ENCODE data around the gene PPFIA3.
"Not testable (repeated sequence)": the region's sequence is repeated elsewhere in the genome, so short reads cannot be mapped to it uniquely, and the experiment has no call there.

Gene PPFIA3

DNA sequence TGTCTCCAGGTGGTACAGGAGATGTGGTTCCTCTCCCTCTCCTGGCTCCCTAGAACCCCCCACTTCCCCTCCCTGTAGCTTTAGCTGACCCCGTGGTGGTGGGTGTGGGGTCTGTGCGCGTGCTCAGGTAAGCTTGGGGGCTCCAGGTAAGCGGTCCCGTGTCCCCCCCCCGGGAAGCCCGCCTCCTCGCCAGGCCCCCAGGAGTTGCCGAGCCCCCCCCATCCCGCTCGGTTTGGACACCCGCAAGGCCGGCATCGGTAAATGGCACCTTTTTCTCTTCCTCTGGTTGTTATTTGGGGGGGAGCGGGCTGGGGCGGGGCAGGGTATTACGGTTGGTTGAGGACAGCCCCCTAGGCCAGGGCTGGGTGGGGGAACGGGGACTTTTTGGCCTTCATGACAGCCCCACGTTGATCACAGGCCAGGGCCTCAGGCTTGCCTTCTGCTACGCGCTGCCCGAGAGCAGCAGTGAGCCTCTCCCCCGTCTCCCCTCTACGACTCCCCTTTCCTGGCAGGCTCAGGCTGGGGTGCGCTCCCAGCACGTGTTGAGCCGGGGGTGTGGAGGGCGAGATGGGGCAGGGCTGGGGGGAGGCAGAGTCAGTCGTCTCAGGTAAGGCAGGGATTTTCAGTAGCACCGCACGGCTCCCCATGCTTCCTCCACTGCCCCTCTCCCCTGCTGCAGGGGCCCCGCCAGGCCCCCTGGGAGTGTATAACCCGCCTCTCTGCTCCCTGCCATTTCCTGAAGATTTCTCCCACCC lies 15.8 kb upstream of the PPFIA3 start:
- DNase-seq, result no peak

DNA sequence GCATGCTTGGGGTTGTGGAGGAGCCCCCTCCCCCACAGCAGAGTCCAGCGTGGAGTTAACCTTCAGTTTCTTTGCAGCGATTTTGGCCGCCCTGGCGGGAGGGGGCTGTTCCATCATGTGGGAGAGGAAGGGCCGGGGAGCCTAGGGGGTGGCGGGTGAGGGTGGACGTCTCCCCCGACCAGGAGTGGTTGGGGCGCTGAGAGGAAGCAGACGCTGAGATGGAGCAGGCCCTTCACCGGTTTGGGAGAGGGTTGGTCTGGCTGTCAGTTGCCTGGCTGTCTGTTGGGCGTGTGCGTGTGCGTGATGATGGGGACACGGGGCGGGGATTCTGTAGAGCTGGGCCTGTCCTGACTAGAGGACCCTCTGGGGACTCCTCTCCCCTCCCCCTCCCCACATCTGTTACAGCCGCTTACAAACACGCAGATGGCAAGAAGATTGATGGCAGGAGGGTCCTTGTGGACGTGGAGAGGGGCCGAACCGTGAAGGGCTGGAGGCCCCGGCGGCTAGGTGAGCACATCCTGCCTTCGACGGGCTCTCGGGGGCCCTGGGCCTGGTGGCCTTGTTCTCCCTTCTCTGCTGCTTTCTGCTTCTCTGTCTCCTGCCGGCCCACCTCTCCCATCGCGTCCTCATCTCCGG lies 15.0 kb upstream of the PPFIA3 start:
- no peak for DNase-seq

DNA sequence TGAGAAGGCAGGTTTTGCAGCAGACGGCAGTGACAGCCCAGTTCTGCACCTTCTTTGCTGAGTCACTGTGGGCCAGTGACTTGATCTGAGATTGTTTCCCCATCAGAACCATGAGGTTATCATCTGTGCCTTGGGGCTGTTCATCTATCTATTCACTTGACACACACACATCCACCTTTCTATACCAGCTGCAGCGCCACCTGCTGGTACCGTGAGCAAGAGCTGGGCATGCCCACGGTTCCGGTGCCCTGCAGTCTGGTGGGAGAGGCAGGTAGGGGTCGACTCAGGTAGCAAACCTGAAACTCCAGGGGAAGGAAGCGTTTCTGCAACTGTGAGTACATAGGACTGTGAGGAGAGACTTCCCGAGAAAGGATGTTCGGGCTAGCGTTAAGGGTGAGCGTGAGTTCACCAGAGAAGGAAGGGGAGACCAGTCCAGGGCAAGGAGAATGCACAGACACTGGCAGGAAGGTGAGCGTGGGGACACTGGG lies 12.7 kb upstream of the PPFIA3 start:
- peak; percentile 77 for DNase-seq

DNA sequence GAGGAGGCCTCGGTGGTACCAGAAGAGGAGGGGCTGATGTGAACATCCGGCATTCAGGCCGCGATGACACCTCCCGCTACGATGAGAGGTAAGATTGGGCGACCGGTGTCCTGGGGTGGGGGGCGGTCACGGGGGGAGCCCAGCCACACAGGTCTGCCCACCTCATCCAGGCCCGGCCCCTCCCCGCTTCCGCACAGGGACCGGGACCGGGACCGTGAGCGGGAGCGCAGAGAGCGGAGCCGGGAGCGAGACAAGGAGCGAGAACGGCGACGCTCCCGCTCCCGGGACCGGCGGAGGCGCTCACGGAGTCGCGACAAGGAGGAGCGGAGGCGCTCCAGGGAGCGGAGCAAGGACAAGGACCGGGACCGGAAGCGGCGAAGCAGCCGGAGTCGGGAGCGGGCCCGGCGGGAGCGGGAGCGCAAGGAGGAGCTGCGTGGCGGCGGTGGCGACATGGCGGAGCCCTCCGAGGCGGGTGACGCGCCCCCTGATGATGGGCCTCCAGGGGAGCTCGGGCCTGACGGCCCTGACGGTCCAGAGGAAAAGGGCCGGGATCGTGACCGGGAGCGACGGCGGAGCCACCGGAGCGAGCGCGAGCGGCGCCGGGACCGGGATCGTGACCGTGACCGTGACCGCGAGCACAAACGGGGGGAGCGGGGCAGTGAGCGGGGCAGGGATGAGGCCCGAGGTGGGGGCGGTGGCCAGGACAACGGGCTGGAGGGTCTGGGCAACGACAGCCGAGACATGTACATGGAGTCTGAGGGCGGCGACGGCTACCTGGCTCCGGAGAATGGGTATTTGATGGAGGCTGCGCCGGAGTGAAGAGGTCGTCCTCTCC lies 11.5 kb upstream of the PPFIA3 start:
- DNase-seq, result no peak

DNA sequence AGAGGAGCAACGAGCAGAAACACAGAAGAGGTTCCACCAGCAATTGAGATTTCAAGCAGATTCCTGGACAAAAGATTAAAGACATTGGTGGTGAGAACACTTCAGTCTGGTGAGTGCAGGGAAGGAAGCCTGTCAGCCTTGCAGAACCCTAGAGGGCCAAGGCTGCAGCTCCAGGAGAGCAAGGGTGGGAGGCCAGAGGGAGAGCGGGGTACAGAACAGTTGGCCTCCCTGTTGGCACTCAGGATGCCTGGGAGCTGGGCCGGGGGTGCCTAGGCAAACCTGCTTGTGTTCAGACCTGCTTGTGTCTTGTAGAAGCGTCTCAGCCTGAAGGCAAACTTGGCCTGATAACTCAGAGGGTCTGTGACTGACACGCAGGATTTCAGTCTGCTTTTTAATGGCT lies 10.3 kb upstream of the PPFIA3 start:
- no peak for DNase-seq

DNA sequence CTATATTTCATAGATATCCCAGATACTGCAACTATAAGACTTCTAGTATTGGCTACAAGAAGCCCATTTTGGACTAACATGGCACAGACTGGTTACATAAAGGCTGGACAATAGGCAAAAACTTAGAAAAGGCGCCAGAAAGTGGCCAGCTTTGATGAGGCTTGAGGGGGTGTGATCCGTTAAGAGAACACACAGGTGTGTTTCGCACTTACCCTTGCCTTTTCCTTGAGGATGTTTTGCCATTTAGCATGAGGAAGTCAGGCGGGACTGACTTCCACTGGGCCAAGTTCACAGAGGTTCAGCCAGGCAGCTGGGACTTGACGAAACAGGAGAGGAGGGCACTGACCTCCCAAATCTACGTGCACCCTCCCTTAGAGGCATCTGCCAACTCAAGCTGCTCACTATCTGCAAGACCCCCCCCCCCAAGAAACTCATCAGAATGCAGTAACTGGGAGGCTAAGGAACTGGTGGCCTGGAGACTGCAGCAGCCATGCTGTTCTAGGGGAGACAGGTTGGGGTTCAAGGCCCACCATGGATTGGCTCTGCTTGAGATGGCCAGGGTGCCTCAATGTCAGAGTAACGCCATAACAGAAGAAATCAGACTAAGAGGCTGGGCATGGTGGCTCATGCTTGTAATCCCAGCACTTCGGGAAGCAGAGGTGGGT lies 9.6 kb upstream of the PPFIA3 start:
- no peak for DNase-seq

DNA sequence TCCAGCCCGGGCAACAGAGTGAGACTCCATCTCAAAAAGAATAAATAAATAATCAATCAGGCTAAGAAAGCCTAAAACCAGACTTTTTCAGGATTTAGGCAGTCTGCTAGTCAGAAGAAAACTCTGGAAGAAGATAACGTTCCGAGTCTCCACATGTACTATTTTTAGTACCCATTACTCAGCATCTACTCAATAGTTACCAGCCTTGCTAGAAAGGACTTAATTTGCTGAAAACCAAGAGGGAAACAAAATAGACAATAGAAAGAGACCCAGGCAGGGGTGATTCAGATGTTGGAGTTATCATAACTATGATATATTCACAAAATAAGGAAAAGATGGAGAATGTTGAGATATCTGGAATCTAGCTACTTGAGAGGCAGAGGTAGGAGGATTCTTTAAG lies 8.8 kb upstream of the PPFIA3 start:
- no peak for DNase-seq

DNA sequence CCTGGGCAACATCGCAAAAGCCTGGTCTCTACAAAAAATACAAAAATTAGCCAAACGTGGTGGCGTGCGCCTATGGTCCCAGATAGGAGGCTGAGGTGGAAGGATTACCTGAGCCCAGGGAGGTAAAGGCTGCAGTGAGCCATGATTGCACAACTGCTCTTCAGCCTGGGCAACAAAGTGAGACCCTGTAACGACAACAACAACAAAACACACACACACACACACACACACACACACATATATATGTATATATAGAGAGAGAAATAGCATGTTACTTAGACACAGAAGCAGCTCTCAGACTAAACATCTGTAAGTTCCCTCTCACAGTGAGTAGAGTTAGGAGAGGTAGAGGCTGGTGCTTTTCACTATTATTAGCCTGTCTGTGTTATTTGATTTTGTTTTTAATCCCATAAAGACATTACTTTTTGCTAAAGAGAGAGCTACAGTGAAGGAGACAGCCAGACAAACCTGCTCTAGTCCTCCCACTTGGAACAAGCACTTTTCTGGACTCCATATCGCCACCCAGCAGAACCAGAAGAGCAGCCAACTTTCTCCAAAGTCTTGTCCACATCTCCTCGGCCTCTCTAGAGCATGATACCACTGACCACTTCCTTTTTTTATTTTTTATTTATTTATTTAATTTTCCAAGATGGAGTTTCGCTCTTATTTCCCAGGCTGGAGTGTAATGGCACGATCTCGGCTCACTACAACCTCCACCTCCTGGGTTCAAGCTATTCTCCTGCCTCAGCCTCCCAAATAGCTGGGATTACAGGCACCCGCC lies 7.9 kb upstream of the PPFIA3 start:
- no peak for DNase-seq

DNA sequence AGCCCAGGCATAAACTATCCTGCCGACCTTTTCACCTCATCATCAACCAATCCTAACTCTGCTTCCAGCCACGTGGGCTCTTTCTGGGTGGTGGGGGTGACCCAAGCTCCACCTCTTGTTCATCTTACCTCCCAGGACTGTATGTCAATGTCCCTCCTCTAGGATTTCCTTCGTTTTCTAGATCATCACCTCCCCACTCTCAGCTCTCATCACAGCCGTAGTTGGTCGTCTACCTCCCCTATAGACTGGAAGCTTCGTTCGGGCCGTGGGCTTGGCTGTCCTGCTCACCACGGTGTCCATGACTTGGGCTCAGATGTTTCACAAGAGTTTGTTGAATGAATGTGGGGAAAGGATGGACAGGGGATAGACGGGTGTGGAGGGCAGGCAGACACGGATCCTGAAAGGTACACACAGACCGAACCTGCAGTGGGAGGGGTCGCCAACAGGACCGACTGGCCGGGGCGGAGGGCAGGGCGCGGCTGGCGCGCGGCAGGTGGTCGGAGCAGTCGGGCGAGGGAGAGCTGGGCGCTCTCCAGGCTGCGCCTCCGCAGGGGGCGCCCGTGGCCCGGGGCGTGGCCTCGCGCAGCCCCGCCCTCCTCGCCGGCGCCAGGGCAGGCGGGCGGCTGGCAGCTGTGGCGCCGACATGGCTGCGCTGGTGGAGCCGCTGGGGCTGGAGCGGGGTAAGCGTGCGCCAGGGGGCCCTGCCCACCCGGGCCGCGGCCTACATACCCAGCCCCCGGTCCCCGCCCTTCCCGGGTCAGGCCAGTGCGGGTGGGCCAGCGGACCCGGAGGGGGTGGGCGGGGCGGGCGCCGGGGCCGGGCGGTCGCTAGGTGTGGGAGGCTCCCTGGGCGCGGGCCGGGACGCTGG lies 5.3 kb upstream of the PPFIA3 start, which contains the start of gene LIN7B:
Gene LIN7B (plus strand): TSS at position 609 of the 868 bp plus-strand sequence. CDS start 35 bp downstream, at position 644.
- peak; percentile 86 for DNase-seq

DNA sequence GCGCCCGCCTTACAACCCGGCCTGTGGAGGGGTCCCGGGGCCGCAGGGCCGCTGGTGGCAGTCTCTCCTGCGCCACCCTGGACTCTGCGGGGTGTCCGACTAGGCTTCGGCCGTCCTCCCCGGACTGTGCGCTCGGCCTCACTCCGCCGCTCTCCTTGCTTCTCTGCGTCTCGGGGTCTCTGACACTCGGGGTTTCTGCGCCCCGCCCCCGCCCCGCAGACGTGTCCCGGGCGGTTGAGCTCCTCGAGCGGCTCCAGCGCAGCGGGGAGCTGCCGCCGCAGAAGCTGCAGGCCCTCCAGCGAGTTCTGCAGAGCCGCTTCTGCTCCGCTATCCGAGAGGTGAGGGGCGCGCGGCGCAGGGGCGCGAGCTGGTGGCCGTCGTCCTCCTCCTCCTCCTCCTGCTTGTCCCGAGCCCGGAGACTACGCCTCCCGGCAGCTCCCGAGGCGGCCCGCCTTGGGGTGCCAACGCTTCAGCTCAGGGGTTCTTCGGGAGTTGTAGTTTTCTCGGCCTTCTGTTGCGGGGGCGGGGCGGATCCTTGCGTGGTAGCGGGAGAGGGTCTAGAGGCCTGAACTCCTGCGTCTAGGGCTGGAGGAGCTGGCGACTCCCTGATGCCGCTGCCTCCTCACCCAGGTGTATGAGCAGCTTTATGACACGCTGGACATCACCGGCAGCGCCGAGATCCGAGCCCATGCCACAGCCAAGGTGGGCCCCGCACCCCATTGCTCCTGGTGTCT lies 4.5 kb upstream of the PPFIA3 start:
- peak; percentile 85 for DNase-seq

DNA sequence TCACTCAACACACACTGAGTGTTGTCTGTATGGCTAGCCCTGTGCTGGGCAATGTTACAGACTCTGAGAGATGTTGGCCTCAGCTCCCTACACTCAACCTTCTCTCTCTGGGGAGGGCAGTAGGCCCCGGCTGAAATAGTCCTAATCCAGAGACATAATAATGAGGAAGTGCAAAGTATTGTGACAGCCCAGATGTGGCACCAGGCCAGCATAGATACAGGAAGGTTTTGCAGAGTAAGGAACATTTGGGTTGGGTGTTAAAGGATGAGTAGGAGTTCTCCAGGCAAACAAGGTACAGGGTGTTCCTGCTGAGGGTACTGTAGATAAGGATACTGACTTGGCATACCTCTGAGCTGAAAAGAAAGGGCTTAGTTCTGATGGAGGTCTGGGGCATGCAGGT lies 2.8 kb upstream of the PPFIA3 start:
- DNase-seq, result peak; percentile 82

DNA sequence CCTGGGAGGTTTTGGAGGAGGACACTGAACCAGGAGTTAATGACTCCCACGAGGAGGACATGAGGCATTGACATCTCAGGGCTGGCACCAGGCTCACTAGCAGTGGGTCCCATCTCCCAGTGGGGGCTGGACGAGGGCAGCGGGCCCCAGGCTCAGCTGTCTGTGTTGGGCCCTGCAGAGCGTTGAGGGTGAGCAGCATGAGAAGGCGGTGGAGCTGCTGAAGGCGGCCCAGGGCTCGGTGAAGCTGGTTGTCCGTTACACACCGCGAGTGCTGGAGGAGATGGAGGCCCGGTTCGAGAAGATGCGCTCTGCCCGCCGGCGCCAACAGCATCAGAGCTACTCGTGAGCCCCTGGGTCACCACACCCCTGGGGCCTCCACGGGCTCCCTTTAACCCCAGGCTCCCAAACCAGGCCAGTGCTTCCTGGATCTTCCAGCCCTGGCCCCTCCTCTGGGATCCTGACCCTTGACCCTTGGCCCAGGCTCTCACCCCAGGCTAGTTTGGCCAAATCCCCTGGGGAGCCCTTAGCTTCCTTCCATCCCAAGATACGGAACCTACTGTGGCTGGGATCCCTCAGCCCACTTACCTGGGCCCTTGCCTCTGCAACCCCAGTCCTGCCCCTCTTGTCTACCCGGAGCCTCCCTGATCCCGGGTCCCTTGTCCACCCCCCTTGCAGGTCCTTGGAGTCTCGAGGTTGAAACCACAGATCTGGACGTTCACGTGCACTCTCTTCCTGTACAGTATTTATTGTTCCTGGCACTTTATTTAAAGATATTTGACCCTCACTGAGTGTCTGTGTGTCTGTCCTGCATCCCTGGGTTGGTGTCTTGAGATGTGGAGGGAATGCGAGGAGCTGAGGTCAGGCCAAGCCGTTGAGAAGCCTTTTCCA lies 1.4 kb upstream of the PPFIA3 start:
- DNase-seq, result no peak

DNA sequence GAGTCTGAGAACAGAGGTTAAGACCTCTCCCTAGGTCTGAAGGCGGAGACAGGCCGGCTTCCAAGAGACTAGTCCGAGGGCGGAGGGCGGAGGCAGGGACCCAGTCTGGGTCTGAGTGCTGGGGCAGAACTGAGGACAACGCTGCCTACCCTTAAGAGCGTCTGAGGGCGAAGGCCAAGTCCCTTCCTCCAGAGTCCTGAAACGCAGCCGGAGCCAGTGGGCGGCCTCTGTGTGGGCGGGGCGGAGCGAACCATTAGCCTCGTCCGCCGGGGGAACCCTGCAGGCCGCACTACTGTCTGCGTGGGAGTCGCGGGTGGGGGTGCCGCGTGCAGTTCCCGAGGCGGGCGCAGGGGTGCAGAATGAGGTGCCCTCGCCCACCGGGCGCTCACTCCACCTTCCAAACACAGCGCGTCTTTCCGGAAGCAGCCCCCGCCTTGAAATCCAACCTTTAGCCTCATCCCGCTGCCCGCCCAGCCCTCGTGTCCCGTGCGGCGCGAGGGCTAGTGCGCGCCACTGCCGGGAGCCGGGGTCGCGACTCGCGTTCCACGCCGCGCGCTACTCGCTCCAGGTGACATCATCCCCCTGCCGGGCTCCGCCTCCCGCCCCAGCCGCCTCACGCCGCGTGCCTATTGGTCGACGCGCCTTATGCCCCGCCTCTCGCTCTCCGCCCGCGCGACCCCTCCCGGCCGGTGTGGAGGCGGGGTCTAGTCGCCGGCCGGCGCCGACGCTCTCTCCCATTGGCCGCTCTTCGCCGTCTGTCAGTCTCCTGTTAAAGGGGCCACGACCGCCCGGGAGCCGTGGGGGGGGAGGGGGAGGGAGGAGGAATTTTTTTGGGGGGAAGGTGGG lies 556 bp upstream of the PPFIA3 start, which contains the start of gene C19orf73:
Gene C19orf73 (minus strand): TSS at position 579 of the 846 bp plus-strand sequence. CDS start 121 bp downstream, at position 458.
- peak; percentile 97 for DNase-seq

DNA sequence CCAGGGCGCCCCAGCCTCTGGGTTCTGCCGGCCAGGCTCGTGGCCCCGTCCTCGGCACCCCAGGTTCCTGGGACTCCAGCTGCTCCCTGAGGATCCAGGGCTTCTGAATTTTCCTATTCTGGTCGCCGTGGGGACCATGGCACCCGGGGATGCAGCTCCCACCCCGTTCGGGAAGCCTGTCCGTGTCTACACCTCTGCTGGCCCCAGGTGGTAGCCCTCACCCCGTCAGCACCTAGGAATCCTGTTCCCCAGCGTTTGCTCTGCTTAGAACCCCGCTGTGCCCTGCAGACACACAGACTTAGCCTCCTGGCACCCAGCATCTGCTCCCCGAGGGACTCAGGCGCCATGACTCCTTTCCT lies 960 bp downstream of the PPFIA3 start:
- DNase-seq, result no peak

DNA sequence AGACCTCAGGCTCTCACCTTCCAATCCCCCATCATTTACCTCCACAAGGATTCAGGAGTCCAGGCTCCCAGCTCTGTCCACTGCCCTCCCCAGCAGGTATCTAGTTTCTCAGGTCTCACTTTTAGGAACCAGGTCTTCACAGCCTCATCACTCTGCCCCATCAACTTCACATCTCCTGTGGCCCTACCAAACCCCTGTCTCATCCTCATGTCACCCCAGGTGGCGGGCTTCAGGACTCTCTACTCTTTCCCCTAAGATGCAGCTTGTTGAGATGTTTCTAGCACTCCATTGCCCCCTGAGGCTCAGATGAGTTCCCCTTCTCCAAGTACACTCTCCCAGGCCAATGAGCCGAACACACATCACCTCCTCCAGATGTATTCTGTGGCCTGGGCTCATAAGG lies 1.5 kb downstream of the PPFIA3 start:
- DNase-seq, result no peak

DNA sequence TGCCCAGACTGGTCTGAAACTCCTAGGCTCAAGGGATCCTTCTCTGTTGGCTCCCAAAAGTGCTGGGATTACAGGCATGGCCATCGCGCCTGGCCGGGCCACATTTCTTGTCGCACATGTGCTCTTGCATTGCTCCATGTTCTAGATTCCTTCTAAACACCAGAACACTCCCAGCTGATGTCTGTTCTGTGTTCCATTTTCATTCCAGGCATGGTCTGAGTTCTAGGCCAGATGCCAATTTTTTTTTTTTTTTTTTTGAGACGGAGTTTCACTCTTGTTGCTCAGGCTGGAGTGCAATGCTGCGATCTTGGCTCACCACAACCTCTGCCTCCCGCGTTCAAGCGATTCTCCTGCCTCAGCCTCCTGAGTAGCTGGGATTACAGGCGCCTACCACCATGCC lies 2.5 kb downstream of the PPFIA3 start:
- DNase-seq, result not testable (repeated sequence)

DNA sequence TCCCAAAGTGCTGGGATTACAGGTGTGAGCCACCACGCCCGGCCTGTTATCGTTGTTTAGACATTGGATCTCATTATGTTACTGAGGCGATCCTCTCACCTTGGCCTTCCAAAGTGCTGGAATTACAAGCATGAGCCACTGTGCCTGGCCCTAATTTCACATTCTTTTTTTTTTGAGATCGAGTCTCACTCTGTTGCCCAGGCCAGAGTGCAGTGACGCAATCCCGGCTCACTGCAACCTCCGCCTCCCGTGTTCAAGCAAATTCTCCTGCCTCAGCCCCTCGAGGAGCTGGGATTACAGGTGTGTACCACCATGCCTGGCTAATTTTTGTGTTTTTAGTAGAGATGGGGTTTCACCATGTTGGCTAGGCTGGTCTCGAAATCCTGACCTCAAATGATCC lies 3.9 kb downstream of the PPFIA3 start:
- not testable (repeated sequence) for DNase-seq

DNA sequence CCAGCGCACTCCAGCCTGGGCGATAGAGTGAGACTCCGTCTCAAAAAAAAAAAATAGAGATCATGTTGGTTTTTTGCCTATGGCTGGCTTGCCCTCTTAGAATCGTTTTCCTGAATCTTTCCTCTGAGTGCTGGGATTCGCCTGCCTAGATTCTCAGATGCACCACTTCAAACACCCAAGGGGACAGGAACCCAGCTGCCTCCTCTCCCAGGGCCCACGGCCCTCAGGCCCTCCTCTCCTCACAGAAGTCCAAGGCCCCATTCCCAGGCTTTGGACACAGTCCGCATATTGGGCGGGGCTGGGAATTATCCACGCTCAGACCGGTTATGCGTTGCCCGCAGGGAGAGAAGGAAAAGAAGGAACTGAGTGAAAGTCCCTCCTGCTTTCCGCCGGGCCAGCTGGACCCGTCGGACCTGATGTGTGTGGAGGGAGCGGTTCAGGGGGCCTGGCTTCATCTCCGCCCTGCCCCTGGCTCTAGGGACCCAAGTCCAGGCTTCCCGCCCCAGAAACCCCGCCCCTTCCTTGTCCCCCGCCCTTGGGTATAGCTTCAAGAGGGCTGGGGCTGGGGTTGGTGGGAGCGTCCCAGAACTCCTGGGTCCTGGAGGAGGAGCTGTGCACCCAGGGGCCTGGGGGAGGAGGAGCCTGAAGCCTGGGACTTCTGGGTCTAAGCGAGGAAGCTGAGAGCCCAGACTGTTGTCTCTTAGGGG lies 5.8 kb downstream of the PPFIA3 start:
- DNase-seq, result no peak

Measured in hematopoietic multipotent progenitor cell treated with erythropoietin and hydrocortisone succinate and interleukin-3 and kit ligand, for 4 days (in vitro differentiated cells).